ENCODE results near the gene FKRP. TPM values are rescaled to one million over a fixed set of nuclear protein-coding genes. Genes with fewer than 3 reads are reported as not detected.

FKRP gene
- total RNA-seq, 1 donor from 2014 or later: 8.6 TPM

Small RNA genes lying within 50 kb of the gene (small RNA-seq; reads per million reads assigned to genes)
- gene MIR320E (ENCODE audit: low replicate concordance) (0.24 reads per million), gene RF00019 (ENCODE audit: low replicate concordance) (not detected)

Other genes with a start within 250 kb of the FKRP start
- 257 TPM for gene CALM3, start 144.7 kb upstream of the FKRP start, total RNA-seq
- 0.25 TPM for gene PTGIR, start 121.0 kb upstream of the FKRP start, total RNA-seq
- gene GNG8, start 109.9 kb upstream of the FKRP start, total RNA-seq: not detected
- 14.5 TPM for gene DACT3, start 84.9 kb upstream of the FKRP start, total RNA-seq
- 8.9 TPM for gene PRKD2, start 28.9 kb upstream of the FKRP start, total RNA-seq
- 89.5 TPM for gene STRN4, start 393 bp downstream of the FKRP start, total RNA-seq
- 2.2 TPM for gene SLC1A5, start 42.5 kb downstream of the FKRP start, total RNA-seq
- gene AP2S1, start 104.8 kb downstream of the FKRP start, total RNA-seq: 43.0 TPM
- 89.5 TPM for gene ARHGAP35, start 114.9 kb downstream of the FKRP start, total RNA-seq

Measured in temporal lobe (tissue), 2 donors.